Occipital lobe (tissue), 2 donors: ENCODE data around the gene SEPHS2. TPM values are rescaled to one million over a fixed set of nuclear protein-coding genes. Genes with fewer than 3 reads are reported as not detected.

Experiments used
- DNase-seq: peaks from one replicate; lab custom pipeline; 2025; lab: John Stamatoyannopoulos, UW
- total RNA-seq: library from RNA; depleted of rRNA; stranded (reverse); fragments of >200 nt; gene quantifications from one replicate; pipeline ENCODE4 v1.2.3, GENCODE V29; 2014

SEPHS2 gene
- total RNA-seq, 1 donor from 2014 or later = 12.3 TPM

GRCh38 chr16:30430428-30430970 is 15.2 kb downstream of the SEPHS2 start:
- DNase-seq = no peak

GRCh38 chr16:30429678-30430427 is 15.8 kb downstream of the SEPHS2 start, which contains the start of gene DCTPP1:
DCTPP1 (minus strand) TSS chr16:30430030; CDS start chr16:30429980, 50 bp downstream.
- peak; percentile 93 for DNase-seq

GRCh38 chr16:30429418-30429677 is 16.3 kb downstream of the SEPHS2 start:
- DNase-seq = no peak

DNA sequence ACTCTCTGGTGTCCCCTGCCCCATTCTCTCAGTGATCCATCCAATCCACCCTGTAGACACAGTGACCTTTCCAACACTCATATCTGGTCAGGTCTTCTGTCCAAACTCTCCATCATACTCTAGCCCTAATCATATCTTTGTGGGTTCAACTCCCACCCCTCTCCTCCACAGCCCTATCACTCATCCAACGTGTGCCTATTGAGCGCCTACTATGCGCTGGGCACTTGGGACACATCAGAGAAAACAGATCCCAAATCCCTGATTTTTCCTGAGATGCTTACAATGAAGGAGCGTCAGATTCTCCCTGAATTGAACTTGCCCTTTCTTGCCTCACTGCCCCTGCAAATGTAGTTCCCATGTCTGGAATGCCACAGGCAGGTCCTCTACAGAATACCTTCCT is 17.6 kb downstream of the SEPHS2 start:
- DNase-seq = no peak

- no peak for DNase-seq
Measured at GRCh38 chr16:30421010-30421409, 24.7 kb downstream of the SEPHS2 start.

- DNase-seq = peak; percentile 15
Measured at GRCh38 chr16:30418350-30419181, 27.1 kb downstream of the SEPHS2 start.

- peak; percentile 82 for DNase-seq
Measured at GRCh38 chr16:30417529-30418349, 27.9 kb downstream of the SEPHS2 start.

DNA sequence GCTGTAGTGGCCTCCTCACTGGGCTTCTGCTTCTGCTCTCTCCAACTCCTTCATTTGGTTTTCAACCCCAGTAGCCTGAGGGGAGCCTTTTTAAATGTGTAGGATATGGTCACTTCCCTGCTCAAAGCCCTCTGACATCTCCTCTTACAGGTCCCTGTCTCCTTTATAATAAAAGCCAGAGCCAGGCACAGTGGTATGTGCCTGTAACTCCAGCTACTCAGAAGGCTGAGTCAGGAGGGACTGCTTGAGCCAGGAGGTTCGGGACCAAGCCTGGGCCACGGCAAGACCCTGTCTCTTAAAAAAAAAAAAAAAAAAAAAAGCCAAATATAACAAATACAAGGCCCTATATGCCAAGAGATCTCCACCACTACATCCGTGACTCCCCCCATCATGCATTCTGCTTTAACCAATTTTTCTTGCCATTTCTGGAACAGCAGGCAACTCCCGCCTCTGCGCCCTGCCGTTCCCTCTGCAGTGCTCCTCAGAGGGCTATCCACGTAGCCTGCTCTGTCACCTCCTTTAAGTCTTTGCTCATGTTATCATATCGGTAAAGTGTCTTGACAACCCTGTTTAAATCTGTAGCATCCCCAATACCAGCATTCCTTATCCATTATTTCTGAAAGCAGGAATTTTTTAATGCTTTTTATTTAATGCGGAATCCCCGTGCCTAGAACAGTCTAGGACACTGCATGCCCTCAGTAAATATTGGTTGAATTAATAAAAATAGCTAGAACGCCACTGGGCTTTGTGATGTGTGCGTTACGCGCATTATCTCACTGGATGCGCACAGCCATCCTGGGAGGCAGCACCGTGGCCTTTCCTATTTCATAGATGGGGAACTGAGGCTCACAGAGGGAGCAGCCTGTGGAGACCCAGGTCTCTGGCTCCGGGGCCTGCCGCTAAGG is 28.8 kb downstream of the SEPHS2 start:
- no peak for DNase-seq

GRCh38 chr16:30416047-30416603 is 29.5 kb downstream of the SEPHS2 start:
- DNase-seq = no peak

DNA sequence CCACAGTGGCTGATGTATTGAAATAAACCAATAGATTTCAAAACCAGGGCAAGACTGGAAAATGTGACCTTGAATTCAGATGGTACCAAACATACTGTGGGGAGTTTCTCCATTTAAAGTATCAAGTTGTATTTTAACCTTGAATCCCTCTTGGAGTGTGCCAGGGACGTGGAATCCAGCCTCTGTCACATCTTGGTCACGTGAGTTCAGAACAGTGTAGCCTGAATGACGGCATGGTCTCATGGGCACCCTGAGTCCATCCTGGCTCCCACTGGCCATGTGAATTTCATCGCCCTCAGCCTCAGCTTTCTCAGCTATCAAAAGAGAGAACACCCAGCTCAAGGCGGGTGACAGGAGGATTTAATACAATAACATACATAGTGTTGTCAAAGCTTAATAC is 31.5 kb downstream of the SEPHS2 start:
- DNase-seq = no peak

GRCh38 chr16:30413112-30413806 is 32.4 kb downstream of the SEPHS2 start:
- DNase-seq = no peak

GRCh38 chr16:30409125-30410060 is 36.3 kb downstream of the SEPHS2 start:
- peak; percentile 81 for DNase-seq

DNA sequence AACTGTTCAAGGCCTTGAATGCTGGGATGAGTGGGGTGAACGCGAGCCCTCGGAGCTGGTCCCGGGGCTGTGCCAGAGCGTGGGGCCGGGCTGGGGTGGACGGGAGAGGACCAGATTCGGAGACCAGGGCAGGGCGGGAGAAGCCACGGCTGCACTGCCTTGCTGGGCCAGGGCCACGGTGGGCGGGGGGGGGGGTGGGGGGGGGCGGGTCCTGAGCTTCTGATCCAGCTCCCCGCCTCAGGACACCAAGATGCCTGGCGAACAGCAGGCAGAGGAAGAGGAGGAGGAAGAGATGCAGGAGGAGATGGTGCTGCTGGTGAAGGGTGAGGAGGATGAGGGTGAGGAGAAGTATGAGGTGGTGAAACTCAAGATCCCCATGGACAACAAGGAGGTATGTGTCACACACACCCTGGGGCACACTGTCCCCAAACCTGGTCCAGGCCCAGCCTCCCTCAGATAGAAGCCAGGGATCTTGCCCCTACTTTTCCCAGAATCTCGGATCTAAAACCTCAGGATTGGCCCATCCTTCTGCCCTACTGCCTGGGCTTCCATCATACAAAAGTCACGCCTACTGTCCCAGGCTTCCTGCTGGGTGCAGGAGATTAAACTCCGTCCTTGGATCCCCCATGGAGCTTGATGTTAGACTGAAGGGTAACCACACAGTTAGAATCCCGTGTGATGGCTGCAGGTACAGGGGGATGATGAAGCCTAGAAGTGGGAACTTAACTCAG is 37.7 kb downstream of the SEPHS2 start:
- DNase-seq = no peak

DNA sequence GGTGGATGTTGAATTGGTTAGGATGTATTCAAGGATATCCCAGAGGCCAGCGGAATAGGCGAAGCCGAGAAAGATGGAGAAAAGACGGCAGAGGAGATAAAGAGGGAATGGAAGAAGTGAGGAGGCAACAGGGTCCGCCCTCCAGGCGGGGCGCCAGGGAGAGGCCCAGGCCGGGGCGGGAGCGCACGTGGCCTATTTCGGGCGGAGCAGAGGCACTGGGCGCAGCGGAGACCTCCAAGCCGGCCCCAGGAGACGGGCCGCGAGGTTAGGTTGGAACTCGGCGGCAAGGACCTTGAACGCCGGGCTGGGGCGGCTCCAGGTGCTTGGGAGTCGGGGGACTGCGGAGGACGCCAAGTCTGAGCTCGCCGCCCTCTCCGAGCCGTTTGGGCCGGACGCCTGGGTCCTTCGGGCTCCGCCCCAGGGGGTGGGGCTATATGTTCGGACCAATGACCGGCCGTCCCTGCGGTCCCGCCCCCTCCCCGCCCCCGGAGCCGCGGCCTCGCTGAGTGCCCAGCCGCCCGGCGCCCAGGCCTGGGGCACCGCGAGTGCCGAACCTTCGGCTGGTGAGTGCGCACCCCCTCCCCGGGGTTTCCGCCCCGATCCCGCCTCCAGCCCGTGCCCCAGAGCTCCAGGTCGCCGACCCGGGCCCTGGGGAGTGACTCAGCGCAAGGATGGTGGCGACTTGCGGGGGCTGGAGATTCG is 38.4 kb downstream of the SEPHS2 start, which contains the start of gene ZNF771:
TSS of gene ZNF771 (plus strand) at position 505 of the 702 bp plus-strand sequence. CDS start 448 bp downstream, outside the sequence.
- peak; percentile 92 for DNase-seq

GRCh38 chr16:30406795-30407101 is 38.9 kb downstream of the SEPHS2 start:
- DNase-seq = no peak

GRCh38 chr16:30401768-30402425 is 43.8 kb downstream of the SEPHS2 start:
- DNase-seq = no peak
